Measurements from ENCODE around the gene HOXD10. TPM values are rescaled to one million over a fixed set of nuclear protein-coding genes. Genes with fewer than 3 reads are reported as not detected.

The HOXD10 gene
- total and polyA plus RNA-seq, 2 of the 13 experiments (the other 11 are each of a cell fraction or from before 2014, with no cell fraction given): not detected

- no peak overlapping the region for H3K4me2 ChIP-seq (ENCODE audit: low read depth, low read length)
- POLR2A ChIA-PET: no interaction called here
- intact Hi-C loops (cut with micrococcal nuclease; ENCODE audit: unreplicated experiment) (no loop called here), in situ Hi-C loops (cut with HindIII; ENCODE audit: extremely low pct_ligation_motif_present, low pct_unique_long_range_greater_than_20kb) (no loop called here)
- peaks cover 9 to 87% of the 10 kb centered on the region in 2 experiments for H3K27me3 ChIP-seq (ENCODE audit: control insufficient read depth in 1 of 2, insufficient read depth in 2 of 2, low read length in 2 of 2)
- H4K20me1 ChIP-seq (ENCODE audit: insufficient read depth, low read length): no peaks in the 10 kb centered on the region
- no peak overlapping the region for H3K9ac ChIP-seq (ENCODE audit: insufficient read depth, low read depth, low read length)
- H3K9me3 ChIP-seq (ENCODE audit: low read length): no peaks in the 10 kb centered on the region
- H3K4me1 ChIP-seq (ENCODE audit: insufficient read depth, low read length): no peaks in the 10 kb centered on the region
- FAIRE-seq: no peak
- CTCF ChIA-PET (ENCODE audit: low intra/inter-chr PET ratio, low total read pairs): no interaction called here
- no peak overlapping the region for H3K4me3 ChIP-seq (replicated peaks in 1 of 3; ENCODE audit: insufficient read depth in 1 of 3, low read depth in 2 of 3, low read length in 3 of 3)
- no peak for DNase-seq (ENCODE audit: low spot score)
- ATAC-seq: no peak
- H3K36me3 ChIP-seq (replicated peaks in 1 of 2; ENCODE audit: control insufficient read depth in 1 of 2, insufficient read depth in 2 of 2, low read length in 2 of 2): no peaks in the 10 kb centered on the region
- no peak overlapping the region for H2AFZ ChIP-seq (ENCODE audit: low read length)
- BruUV-seq (replicated peaks): no TSS peak
- TF ChIP-seq, protein P1, sequence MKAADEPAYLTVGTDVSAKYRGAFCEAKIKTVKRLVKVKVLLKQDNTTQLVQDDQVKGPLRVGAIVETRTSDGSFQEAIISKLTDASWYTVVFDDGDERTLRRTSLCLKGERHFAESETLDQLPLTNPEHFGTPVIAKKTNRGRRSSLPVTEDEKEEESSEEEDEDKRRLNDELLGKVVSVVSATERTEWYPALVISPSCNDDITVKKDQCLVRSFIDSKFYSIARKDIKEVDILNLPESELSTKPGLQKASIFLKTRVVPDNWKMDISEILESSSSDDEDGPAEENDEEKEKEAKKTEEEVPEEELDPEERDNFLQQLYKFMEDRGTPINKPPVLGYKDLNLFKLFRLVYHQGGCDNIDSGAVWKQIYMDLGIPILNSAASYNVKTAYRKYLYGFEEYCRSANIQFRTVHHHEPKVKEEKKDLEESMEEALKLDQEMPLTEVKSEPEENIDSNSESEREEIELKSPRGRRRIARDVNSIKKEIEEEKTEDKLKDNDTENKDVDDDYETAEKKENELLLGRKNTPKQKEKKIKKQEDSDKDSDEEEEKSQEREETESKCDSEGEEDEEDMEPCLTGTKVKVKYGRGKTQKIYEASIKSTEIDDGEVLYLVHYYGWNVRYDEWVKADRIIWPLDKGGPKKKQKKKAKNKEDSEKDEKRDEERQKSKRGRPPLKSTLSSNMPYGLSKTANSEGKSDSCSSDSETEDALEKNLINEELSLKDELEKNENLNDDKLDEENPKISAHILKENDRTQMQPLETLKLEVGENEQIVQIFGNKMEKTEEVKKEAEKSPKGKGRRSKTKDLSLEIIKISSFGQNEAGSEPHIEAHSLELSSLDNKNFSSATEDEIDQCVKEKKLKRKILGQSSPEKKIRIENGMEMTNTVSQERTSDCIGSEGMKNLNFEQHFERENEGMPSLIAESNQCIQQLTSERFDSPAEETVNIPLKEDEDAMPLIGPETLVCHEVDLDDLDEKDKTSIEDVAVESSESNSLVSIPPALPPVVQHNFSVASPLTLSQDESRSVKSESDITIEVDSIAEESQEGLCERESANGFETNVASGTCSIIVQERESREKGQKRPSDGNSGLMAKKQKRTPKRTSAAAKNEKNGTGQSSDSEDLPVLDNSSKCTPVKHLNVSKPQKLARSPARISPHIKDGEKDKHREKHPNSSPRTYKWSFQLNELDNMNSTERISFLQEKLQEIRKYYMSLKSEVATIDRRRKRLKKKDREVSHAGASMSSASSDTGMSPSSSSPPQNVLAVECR (CRISPR knock-in tag; IDR thresholded peaks at IDR 0.05; ENCODE audit: borderline replicate concordance): no peak
- no peak for TF ChIP-seq ZFYVE20 (CRISPR knock-in tag; IDR thresholded peaks at IDR 0.05; ENCODE audit: borderline replicate concordance, low read depth)
- no peak for TF ChIP-seq RFX5 (IDR thresholded peaks at IDR 0.05; ENCODE audit: low read depth, low read length)
- H3K79me2 ChIP-seq (ENCODE audit: insufficient read depth, low read length): no peaks in the 10 kb centered on the region
- H3K27ac ChIP-seq (ENCODE audit: extremely low read length, insufficient read depth, low read length): no peak overlapping the region
Observed at GRCh38 chr2:176133389-176133788, 16.8 kb downstream of the HOXD10 start.

- FAIRE-seq (no peak), DNase-seq (ENCODE audit: low spot score) (no peak), ATAC-seq (no peak)
- BruUV-seq (replicated peaks): no TSS peak
- H3K27ac ChIP-seq (ENCODE audit: extremely low read length, insufficient read depth, low read length): no peak overlapping the region
- H3K79me2 ChIP-seq (ENCODE audit: insufficient read depth, low read length): no peaks in the 10 kb centered on the region
- ChIA-PET CTCF (ENCODE audit: low intra/inter-chr PET ratio, low total read pairs) (no interaction called here), POLR2A (no interaction called here)
- H3K9ac ChIP-seq (ENCODE audit: insufficient read depth, low read depth, low read length): no peak overlapping the region
- no peaks in the 10 kb centered on the region for H4K20me1 ChIP-seq (ENCODE audit: insufficient read depth, low read length)
- H3K36me3 ChIP-seq (replicated peaks in 1 of 2; ENCODE audit: control insufficient read depth in 1 of 2, insufficient read depth in 2 of 2, low read length in 2 of 2): no peaks in the 10 kb centered on the region
- intact Hi-C loops (cut with micrococcal nuclease; ENCODE audit: unreplicated experiment): no loop called here
- no peak overlapping the region for H2AFZ ChIP-seq (ENCODE audit: low read length)
- H3K4me3 ChIP-seq (replicated peaks in 1 of 3; ENCODE audit: insufficient read depth in 1 of 3, low read depth in 2 of 3, low read length in 3 of 3): no peak overlapping the region
- H3K4me1 ChIP-seq (ENCODE audit: insufficient read depth, low read length): 0 out of 2 replicates have a peak, but pooled peaks cover under 1% of the 10 kb centered on the region
- no peaks in the 10 kb centered on the region for H3K9me3 ChIP-seq (ENCODE audit: low read length)
- no peak overlapping the region for H3K4me2 ChIP-seq (ENCODE audit: low read depth, low read length)
- H3K27me3 ChIP-seq (ENCODE audit: control insufficient read depth in 1 of 2, insufficient read depth in 2 of 2, low read length in 2 of 2): peaks cover 7 to 87% of the 10 kb centered on the region in 2 experiments; a peak in 4 of 5 replicates
- 17% methylated on average over 4 of the region's 4 CpGs for WGBS (ENCODE audit: low lambda C conversion rate)
- in situ Hi-C loops (cut with HindIII; ENCODE audit: extremely low pct_ligation_motif_present, low pct_unique_long_range_greater_than_20kb): no loop called here
- no peak for TF ChIP-seq ZNF138 (CRISPR knock-in tag; IDR thresholded peaks at IDR 0.05; ENCODE audit: low read depth)
- TF ChIP-seq, protein P2, sequence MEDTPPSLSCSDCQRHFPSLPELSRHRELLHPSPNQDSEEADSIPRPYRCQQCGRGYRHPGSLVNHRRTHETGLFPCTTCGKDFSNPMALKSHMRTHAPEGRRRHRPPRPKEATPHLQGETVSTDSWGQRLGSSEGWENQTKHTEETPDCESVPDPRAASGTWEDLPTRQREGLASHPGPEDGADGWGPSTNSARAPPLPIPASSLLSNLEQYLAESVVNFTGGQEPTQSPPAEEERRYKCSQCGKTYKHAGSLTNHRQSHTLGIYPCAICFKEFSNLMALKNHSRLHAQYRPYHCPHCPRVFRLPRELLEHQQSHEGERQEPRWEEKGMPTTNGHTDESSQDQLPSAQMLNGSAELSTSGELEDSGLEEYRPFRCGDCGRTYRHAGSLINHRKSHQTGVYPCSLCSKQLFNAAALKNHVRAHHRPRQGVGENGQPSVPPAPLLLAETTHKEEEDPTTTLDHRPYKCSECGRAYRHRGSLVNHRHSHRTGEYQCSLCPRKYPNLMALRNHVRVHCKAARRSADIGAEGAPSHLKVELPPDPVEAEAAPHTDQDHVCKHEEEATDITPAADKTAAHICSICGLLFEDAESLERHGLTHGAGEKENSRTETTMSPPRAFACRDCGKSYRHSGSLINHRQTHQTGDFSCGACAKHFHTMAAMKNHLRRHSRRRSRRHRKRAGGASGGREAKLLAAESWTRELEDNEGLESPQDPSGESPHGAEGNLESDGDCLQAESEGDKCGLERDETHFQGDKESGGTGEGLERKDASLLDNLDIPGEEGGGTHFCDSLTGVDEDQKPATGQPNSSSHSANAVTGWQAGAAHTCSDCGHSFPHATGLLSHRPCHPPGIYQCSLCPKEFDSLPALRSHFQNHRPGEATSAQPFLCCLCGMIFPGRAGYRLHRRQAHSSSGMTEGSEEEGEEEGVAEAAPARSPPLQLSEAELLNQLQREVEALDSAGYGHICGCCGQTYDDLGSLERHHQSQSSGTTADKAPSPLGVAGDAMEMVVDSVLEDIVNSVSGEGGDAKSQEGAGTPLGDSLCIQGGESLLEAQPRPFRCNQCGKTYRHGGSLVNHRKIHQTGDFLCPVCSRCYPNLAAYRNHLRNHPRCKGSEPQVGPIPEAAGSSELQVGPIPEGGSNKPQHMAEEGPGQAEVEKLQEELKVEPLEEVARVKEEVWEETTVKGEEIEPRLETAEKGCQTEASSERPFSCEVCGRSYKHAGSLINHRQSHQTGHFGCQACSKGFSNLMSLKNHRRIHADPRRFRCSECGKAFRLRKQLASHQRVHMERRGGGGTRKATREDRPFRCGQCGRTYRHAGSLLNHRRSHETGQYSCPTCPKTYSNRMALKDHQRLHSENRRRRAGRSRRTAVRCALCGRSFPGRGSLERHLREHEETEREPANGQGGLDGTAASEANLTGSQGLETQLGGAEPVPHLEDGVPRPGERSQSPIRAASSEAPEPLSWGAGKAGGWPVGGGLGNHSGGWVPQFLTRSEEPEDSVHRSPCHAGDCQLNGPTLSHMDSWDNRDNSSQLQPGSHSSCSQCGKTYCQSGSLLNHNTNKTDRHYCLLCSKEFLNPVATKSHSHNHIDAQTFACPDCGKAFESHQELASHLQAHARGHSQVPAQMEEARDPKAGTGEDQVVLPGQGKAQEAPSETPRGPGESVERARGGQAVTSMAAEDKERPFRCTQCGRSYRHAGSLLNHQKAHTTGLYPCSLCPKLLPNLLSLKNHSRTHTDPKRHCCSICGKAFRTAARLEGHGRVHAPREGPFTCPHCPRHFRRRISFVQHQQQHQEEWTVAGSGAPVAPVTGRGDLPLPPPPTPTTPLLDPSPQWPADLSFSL (CRISPR knock-in tag; IDR thresholded peaks at IDR 0.05): no peak
- TF ChIP-seq PRPF4 (IDR thresholded peaks at IDR 0.05; ENCODE audit: low read depth, low read length, poor library complexity, severe bottlenecking): no peak
- no peak for TF ChIP-seq FOXK1 (CRISPR knock-in tag; IDR thresholded peaks at IDR 0.05; ENCODE audit: borderline replicate concordance, low read depth)
- no peak for TF ChIP-seq ETV5 (CRISPR knock-in tag; IDR thresholded peaks at IDR 0.05; ENCODE audit: borderline replicate concordance)
Observed at GRCh38 chr2:176134035-176134434, 17.5 kb downstream of the HOXD10 start.

Data from HepG2 (cell line).